Mucosa of descending colon (tissue), 3 donors: ENCODE measurements around the gene SMAD7. TPM values are rescaled to one million over a fixed set of nuclear protein-coding genes. Genes with fewer than 3 reads are reported as not detected.

Experiments
- ATAC-seq: fragments of 200-7000 bp; cut with Tn5 transposase; one replicate; pipeline ENCODE4 v1.9.1; 2020; ENCODE audit warnings: mild to moderate bottlenecking, moderate library complexity
- DNase-seq, 3 donors: peaks; one replicate each; pipeline ENCODE4 v3.0.0-alpha.2; 2020
- H3K36me3 ChIP-seq: fragments of 200-600 bp; one replicate; pipeline ENCODE4 v1.8.0; 2021; ENCODE audit warnings: low read depth, mild to moderate bottlenecking
- H3K4me1 ChIP-seq: fragments of 200-600 bp; one replicate; pipeline ENCODE4 v1.8.0; 2021; ENCODE audit warnings: low read depth, mild to moderate bottlenecking
- H3K4me3 ChIP-seq: fragments of 200-600 bp; one replicate; pipeline ENCODE4 v1.8.0; 2021; ENCODE audit warnings: mild to moderate bottlenecking
- H3K9me3 ChIP-seq: fragments of 200-600 bp; one replicate; pipeline ENCODE4 v1.8.0; 2021; ENCODE audit warnings: mild to moderate bottlenecking
- CTCF ChIP-seq: fragments of 200-600 bp; IDR thresholded peaks from one replicate; pipeline ENCODE4 v1.8.0; 2022; ENCODE audit warnings: antibody characterized with exemption, mild to moderate bottlenecking
- intact Hi-C, 2 donors: fragments of 100-400 bp; cut with DNase I in 1 of 2; cut with micrococcal nuclease in 1 of 2; formaldehyde crosslinking; loops; one replicate each; pipeline versions ENCODE4 v1.11.0 to v1.11.1; 2022; cut with DNase I, micrococcal nuclease
- total RNA-seq, 3 donors: library from RNA; stranded (reverse); fragmentation: NEBNext Ultra II Directional in 2 of 3; extraction: Animal tissue kit (Norgen Biotek cat#: 25700) in 2 of 3; gene quantifications; one replicate each; pipeline versions ENCODE4 v1.2.1 to v1.2.4, GENCODE V29; 2021 to 2023
- donor health status: DM: no; HTN: no; CAD: no; lungs with moderate emphysema.
- donor health status: DM: no; HTN: no; CAD: no.
- donor health status: DM: no; HTN: yes; CAD: no.

The SMAD7 gene
- total RNA-seq, 3 donors from 2014 or later, result 22.3 to 67.4 (median 33.1) TPM

- Histone ChIP-seq H3K36me3 (no peaks in the 10 kb centered on the region), H3K4me1 (peaks cover 9% of the 10 kb centered on the region), H3K9me3 (no peaks in the 10 kb centered on the region), H3K4me3 (no peak overlapping the region)
- DNase-seq (no peak), ATAC-seq (no peak)
- no peak for TF ChIP-seq CTCF
- intact Hi-C loops, result no loop called here
Observed at GRCh38 chr18:48900469-48900868, 50.3 kb downstream of the SMAD7 start.

DNA sequence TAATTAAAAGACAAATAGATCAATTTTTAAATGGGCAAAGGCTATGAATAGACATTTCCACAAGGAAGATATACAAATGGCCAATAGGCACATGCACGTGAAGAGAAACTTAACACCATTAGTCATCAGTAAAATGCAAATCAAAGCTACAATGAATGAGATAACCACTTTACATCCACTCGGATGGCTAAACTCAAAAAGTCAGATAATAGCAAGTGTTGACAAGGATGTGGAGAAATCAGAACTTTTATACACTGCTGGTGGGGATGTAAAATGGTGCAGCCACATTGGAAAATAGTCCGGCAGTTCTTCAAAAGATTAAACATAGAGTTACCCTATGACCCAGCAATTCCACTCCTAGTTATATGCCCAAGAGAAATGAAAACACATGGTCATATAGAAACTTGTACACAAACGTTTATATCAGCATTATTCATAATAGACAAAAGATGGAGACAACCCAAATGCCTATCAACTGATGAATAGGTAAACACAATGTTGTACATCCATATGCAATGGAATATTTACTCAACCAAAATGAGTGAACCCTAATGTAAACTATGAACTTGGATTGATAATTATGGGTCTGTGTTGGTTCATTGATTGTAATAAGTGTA lies 51.1 kb downstream of the SMAD7 start:
- ATAC-seq (no peak), DNase-seq (no peak)
- H3K4me3 ChIP-seq, result no peak overlapping the region
- no peaks in the 10 kb centered on the region for H3K36me3 ChIP-seq
- intact Hi-C loops, result no loop called here
- no peaks in the 10 kb centered on the region for H3K9me3 ChIP-seq
- no peak for TF ChIP-seq CTCF
- H3K4me1 ChIP-seq, result peaks cover 9% of the 10 kb centered on the region

GRCh38 chr18:48898521-48898920 lies 52.2 kb downstream of the SMAD7 start:
- H3K36me3 ChIP-seq, result no peaks in the 10 kb centered on the region
- DNase-seq (no peak), ATAC-seq (no peak)
- H3K4me3 ChIP-seq, result no peak overlapping the region
- no peak for TF ChIP-seq CTCF
- H3K4me1 ChIP-seq, result peaks cover 10% of the 10 kb centered on the region
- intact Hi-C loops, result no loop called here
- H3K9me3 ChIP-seq, result no peaks in the 10 kb centered on the region

DNA sequence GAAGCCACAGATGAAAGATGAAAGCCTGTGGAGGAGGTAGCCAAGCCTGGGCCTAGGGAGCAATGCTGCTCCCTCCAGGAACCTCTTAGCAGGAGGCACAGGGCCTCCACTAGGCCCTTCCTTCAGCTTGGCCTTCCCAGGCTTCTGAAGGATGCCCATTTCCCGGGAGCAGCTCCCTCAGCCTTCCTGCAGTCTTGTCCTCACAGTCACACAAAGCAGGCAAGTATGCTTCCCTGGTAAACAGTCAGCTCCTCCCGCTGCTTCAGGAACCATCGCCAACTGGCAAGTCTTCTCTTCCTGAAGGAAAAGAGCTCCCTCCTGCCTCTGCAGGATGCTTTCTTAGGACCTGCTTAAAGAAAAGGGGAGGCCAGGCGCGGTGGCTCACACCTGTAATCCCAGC lies 53.2 kb downstream of the SMAD7 start:
- H3K9me3 ChIP-seq, result no peaks in the 10 kb centered on the region
- ATAC-seq, result no peak
- no peak for DNase-seq
- peaks cover 12% of the 10 kb centered on the region for H3K4me1 ChIP-seq
- no peaks in the 10 kb centered on the region for H3K36me3 ChIP-seq
- H3K4me3 ChIP-seq, result no peak overlapping the region
- no peak for TF ChIP-seq CTCF
- intact Hi-C loops, result no loop called here

GRCh38 chr18:48896875-48897511 lies 53.8 kb downstream of the SMAD7 start:
- Histone ChIP-seq H3K36me3 (no peaks in the 10 kb centered on the region), H3K9me3 (no peaks in the 10 kb centered on the region), H3K4me1 (peaks cover 7% of the 10 kb centered on the region), H3K4me3 (no peak overlapping the region)
- ATAC-seq (peak; percentile 39), DNase-seq (peak; percentile 51 to 64 (median 58))
- no peak for TF ChIP-seq CTCF
- intact Hi-C loops, result no loop called here
